Mesenchymal stem cell (in vitro differentiated cells and primary cell): ENCODE measurements around the gene HDAC7.

ENCODE experiments used
- DNase-seq: peaks from one replicate; pipeline ENCODE4 v3.0.0-alpha.2; 2013
- H2AFZ ChIP-seq: one replicate; pipeline ENCODE4 v1.6.1; 2013; ENCODE audit warnings: low read depth, mild to moderate bottlenecking, control low read depth, inconsistent platforms, low read length, moderate library complexity
- H2AK5ac ChIP-seq: 2 replicates; pipeline ENCODE4 v1.6.1; 2013; ENCODE audit warnings: low read length, moderate library complexity, mild to moderate bottlenecking, inconsistent platforms; ENCODE audit not compliant: severe bottlenecking
- H2BK120ac ChIP-seq: one replicate; pipeline ENCODE4 v1.6.1; 2013; ENCODE audit warnings: low read depth, mild to moderate bottlenecking, inconsistent platforms, low read length, moderate library complexity
- H2BK12ac ChIP-seq, 2 experiments: one replicate each; pipeline ENCODE4 v1.6.1; 2013; ENCODE audit warnings: inconsistent platforms in 2 of 2, low read length in 2 of 2, mild to moderate bottlenecking in 2 of 2, moderate library complexity in 2 of 2, control low read depth in 1 of 2
- H2BK15ac ChIP-seq: one replicate; pipeline ENCODE4 v1.6.1; 2013; ENCODE audit warnings: mild to moderate bottlenecking, low read depth, inconsistent platforms; ENCODE audit not compliant: poor library complexity, severe bottlenecking
- H2BK5ac ChIP-seq: 2 replicates; pipeline ENCODE4 v1.6.1; 2013; ENCODE audit warnings: low read depth, mild to moderate bottlenecking, low read length, control low read depth, inconsistent platforms; ENCODE audit not compliant: poor library complexity, severe bottlenecking
- H3K14ac ChIP-seq, 2 experiments: one replicate each; pipeline ENCODE4 v1.6.1; 2013; ENCODE audit warnings: inconsistent platforms in 2 of 2, low read length in 2 of 2, control low read depth in 1 of 2, mild to moderate bottlenecking in 1 of 2, moderate library complexity in 1 of 2
- H3K18ac ChIP-seq, 2 experiments: one replicate each; pipeline ENCODE4 v1.6.1; 2013; ENCODE audit warnings: inconsistent platforms in 2 of 2, low read length in 2 of 2, control low read depth in 1 of 2, low read depth in 1 of 2, mild to moderate bottlenecking in 1 of 2
- H3K23ac ChIP-seq, 2 experiments: one replicate each; pipeline ENCODE4 v1.6.1; 2013; ENCODE audit warnings: inconsistent platforms in 2 of 2, low read length in 2 of 2, mild to moderate bottlenecking in 2 of 2, moderate library complexity in 2 of 2, control low read depth in 1 of 2
- H3K27ac ChIP-seq: 2 replicates; pipeline ENCODE4 v1.5.1; 2013; ENCODE audit warnings: mild to moderate bottlenecking, moderate library complexity, low read length, control low read depth, inconsistent platforms; ENCODE audit not compliant: poor library complexity, severe bottlenecking
- H3K27me3 ChIP-seq, 2 experiments: 2 replicates each; pipeline versions ENCODE4 v1.6.1 to v1.7.0; 2013; ENCODE audit warnings: low read length in 2 of 2, mild to moderate bottlenecking in 2 of 2, moderate library complexity in 2 of 2, control low read depth in 1 of 2, inconsistent platforms in 1 of 2; ENCODE audit not compliant: control insufficient read depth in 1 of 2, insufficient read depth in 1 of 2
- H3K36me3 ChIP-seq, 2 experiments: 2 replicates each; pipeline versions ENCODE4 v1.6.1 to v1.7.0; 2013; ENCODE audit warnings: low read length in 2 of 2, control low read depth in 1 of 2, inconsistent platforms in 1 of 2, low read depth in 1 of 2, mild to moderate bottlenecking in 1 of 2; ENCODE audit not compliant: insufficient read depth in 2 of 2, control insufficient read depth in 1 of 2
- H3K4ac ChIP-seq, 2 experiments: one replicate each; pipeline ENCODE4 v1.6.1; 2013; ENCODE audit warnings: inconsistent platforms in 2 of 2, low read length in 2 of 2, mild to moderate bottlenecking in 2 of 2, moderate library complexity in 2 of 2, control low read depth in 1 of 2, low read depth in 1 of 2
- H3K4me1 ChIP-seq: 2 replicates; pipeline ENCODE4 v1.6.1; 2013; ENCODE audit warnings: low read depth, low read length, control low read depth; ENCODE audit not compliant: control insufficient read depth, insufficient read depth
- H3K4me2 ChIP-seq: 2 replicates; pipeline ENCODE4 v1.6.1; 2013; ENCODE audit warnings: low read length, mild to moderate bottlenecking, inconsistent platforms; ENCODE audit not compliant: poor library complexity, severe bottlenecking
- H3K4me3 ChIP-seq, 2 experiments: 2 replicates each; pipeline versions ENCODE4 v1.5.1 to v1.7.0; 2013; ENCODE audit warnings: low read length in 2 of 2, mild to moderate bottlenecking in 2 of 2, control low read depth in 1 of 2, low read depth in 1 of 2; ENCODE audit not compliant: insufficient read depth in 1 of 2
- H3K79me1 ChIP-seq: replicated peaks from 2 replicates; pipeline ENCODE4 v1.6.1; 2013; ENCODE audit warnings: mild to moderate bottlenecking, control low read depth, low read length, inconsistent platforms; ENCODE audit not compliant: poor library complexity, severe bottlenecking
- H3K9ac ChIP-seq: 2 replicates; pipeline ENCODE4 v1.7.0; 2013; ENCODE audit warnings: mild to moderate bottlenecking, low read length, moderate library complexity
- H3K9me3 ChIP-seq: 2 replicates; pipeline ENCODE4 v1.7.0; 2013; ENCODE audit warnings: mild to moderate bottlenecking, low read length; ENCODE audit not compliant: control insufficient read depth
- H4K8ac ChIP-seq: one replicate; pipeline ENCODE4 v1.6.1; 2013; ENCODE audit warnings: inconsistent platforms, mild to moderate bottlenecking, low read length, moderate library complexity
- H4K91ac ChIP-seq: one replicate; pipeline ENCODE4 v1.6.1; 2013; ENCODE audit warnings: mild to moderate bottlenecking, low read length, inconsistent platforms
- WGBS: methylation state at CpG from one replicate; pipeline ENCODE4 v1.1.7; 2013; ENCODE audit warnings: mixed read lengths; 5-methylcytosine and 5-hydroxymethylcytosine counted together

Gene HDAC7

DNA sequence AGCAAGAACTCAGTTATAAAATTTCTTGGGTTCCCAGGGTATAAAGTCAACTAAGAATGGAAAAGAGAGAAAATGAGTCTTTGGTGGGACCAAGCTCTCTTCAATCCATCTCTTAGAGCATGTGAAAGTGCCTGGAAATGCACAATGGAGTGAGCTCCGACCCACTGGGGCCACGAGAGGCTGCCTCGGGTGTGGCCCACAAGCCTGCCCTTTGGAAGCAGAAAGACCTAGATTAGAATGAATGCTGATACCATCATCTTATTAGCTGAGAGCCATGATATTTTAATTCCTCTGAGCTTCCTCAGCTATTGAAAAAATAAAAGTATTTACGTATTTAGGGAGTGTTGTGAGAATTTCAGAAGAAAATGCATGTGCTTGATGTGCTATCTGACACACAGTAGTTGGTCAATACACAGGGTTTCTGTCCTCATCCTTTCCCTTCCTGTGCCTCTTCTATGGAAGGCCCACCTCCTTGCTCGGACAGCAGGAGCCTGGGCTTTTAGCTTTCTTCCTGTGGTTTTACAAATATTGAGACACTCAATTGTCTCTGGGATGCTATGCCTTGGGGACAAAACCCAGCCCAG lies 42.6 kb upstream of the HDAC7 start:
- Histone ChIP-seq H3K79me1 (no peaks in the 10 kb centered on the region), H3K23ac (no peak overlapping the region), H2BK5ac (no peak overlapping the region), H3K9ac (no peak overlapping the region), H2AFZ (no peak overlapping the region), H3K27ac (no peak overlapping the region), H3K4me1 (peaks cover under 1% of the 10 kb centered on the region), H3K4me3 (no peak overlapping the region), H2BK12ac (no peak overlapping the region), H4K8ac (no peak overlapping the region), H2BK15ac (no peak overlapping the region), H3K18ac (no peak overlapping the region), H3K4me2 (no peak overlapping the region), H2AK5ac (no peak overlapping the region), H3K36me3 (peaks cover 0 to 71% of the 10 kb centered on the region in 2 experiments), H3K14ac (no peak overlapping the region), H3K27me3 (no peaks in the 10 kb centered on the region), H2BK120ac (no peak overlapping the region), H4K91ac (no peak overlapping the region), H3K9me3 (no peaks in the 10 kb centered on the region), H3K4ac (no peak overlapping the region)
- DNase-seq = no peak
- 97% methylated on average over 4 of the region's 5 CpGs for WGBS

DNA sequence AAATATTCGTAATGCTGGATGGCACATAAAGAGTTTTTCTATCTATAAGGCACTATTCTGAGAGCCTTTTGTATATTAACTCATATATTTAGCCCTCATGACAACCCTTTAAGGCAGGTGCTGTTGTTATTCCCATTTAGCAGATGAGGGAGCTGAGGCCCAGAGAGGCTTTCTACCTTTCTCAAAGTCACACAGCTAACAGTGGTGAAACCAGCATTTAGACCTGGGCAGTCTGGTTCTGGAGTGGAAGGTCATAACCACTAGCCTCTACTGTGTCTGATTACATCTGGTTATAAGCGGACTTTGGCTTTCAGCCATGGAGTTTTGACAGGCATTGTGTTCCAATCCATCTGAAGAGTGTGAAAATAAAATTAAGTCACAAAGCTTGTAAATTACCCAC lies 41.2 kb upstream of the HDAC7 start:
- H3K18ac ChIP-seq = no peak overlapping the region
- no peak overlapping the region for H3K4me2 ChIP-seq
- no peaks in the 10 kb centered on the region for H3K79me1 ChIP-seq
- no peak overlapping the region for H3K9ac ChIP-seq
- no peak overlapping the region for H2BK5ac ChIP-seq
- H3K27me3 ChIP-seq = no peaks in the 10 kb centered on the region
- H4K8ac ChIP-seq = no peak overlapping the region
- H3K36me3 ChIP-seq = peaks cover 3 to 84% of the 10 kb centered on the region in 2 experiments
- H2AK5ac ChIP-seq = no peak overlapping the region
- no peak overlapping the region for H3K14ac ChIP-seq
- no peak overlapping the region for H3K4me3 ChIP-seq
- no peak overlapping the region for H3K27ac ChIP-seq
- H2BK120ac ChIP-seq = no peak overlapping the region
- H3K4ac ChIP-seq = no peak overlapping the region
- H2AFZ ChIP-seq = no peak overlapping the region
- no peak overlapping the region for H2BK15ac ChIP-seq
- H3K4me1 ChIP-seq = no peaks in the 10 kb centered on the region
- WGBS = 100% methylated on average over 1 of the region's 2 CpGs
- no peaks in the 10 kb centered on the region for H3K9me3 ChIP-seq
- DNase-seq = no peak
- H3K23ac ChIP-seq = no peak overlapping the region
- H2BK12ac ChIP-seq = no peak overlapping the region
- H4K91ac ChIP-seq = no peak overlapping the region

DNA sequence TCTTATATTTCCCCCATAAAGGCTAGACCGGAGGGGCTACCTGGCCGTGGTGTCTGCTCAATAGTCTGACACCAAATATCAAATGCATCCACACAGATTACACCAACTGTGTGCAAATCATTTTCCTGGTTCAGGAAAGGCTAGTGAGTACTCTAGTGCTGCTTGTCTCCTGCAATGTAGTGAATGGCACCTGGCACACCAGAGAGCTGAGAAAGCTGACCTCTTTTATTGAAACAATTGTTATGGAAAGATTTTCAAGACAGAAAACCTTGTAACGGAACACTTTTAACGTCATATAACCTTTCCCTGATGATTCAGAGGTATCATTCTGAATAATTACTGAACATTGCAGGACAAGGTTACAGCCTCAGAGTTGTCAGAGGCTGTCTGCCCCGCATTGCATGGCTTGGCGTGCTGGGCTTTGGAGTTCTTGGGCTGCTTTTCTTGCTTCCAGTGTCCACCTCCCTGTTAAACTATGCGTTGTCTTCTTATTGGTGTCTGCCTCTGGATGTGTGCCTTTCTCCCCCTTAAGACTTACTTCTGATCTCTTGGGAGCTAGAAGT lies 40.7 kb upstream of the HDAC7 start:
- Histone ChIP-seq H2BK5ac (no peak overlapping the region), H4K91ac (no peak overlapping the region), H3K18ac (no peak overlapping the region), H3K4me1 (no peaks in the 10 kb centered on the region), H4K8ac (no peak overlapping the region), H2BK15ac (no peak overlapping the region), H2AK5ac (no peak overlapping the region), H3K23ac (no peak overlapping the region), H3K79me1 (no peaks in the 10 kb centered on the region), H3K27ac (no peak overlapping the region), H2AFZ (no peak overlapping the region), H2BK12ac (no peak overlapping the region), H3K4ac (no peak overlapping the region), H2BK120ac (no peak overlapping the region), H3K27me3 (no peaks in the 10 kb centered on the region), H3K36me3 (peaks cover 3 to 90% of the 10 kb centered on the region in 2 experiments), H3K4me3 (no peak overlapping the region), H3K9me3 (no peaks in the 10 kb centered on the region), H3K4me2 (no peak overlapping the region), H3K9ac (no peak overlapping the region), H3K14ac (no peak overlapping the region)
- DNase-seq = no peak
- 91% methylated on average over 6 of the region's 7 CpGs for WGBS

DNA sequence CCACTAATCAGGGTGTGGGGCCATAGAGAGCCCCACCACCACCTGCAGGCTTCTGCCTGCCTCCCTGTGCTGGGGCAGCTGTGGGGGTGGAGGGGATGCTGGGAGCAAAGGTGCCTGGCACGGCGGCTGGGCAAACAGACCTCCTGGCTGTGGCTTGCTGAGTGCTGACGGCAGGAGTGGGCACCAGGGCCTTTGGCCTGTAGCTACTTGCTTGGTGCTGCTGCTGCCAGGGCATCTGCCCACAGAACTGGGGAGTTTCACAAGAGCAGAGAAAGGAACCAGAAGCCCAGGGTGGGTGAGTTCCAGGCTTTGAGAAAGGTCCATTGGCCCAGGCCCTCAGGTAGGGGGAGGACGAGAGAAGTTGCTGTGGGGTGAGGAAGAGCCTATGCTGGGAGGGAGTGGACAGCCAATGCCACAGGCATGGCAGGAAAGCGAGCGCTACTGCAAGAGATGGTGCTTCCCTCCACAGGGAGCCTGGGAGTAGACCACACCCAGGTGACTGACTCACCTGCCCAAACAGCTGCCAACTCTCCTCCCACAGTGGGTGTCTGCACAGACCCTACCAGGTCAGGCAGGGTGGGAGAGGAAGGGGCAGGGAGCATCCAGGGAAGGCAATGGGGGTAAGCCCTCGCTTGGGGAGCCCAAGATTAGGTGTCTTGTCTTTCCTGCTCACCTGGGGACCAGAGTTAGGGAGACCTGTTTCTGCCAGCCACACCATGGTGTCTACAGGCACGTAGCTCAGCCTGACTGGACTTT lies 39.0 kb upstream of the HDAC7 start:
- 99% methylated on average over 6 of the region's 8 CpGs for WGBS

More for the DNA sequence above, 39.0 kb upstream of the HDAC7 start:
- H3K79me1 ChIP-seq = no peaks in the 10 kb centered on the region
- no peak overlapping the region for H4K8ac ChIP-seq
- H3K18ac ChIP-seq = no peak overlapping the region
- H3K23ac ChIP-seq = no peak overlapping the region
- no peak overlapping the region for H2AK5ac ChIP-seq
- H2BK120ac ChIP-seq = no peak overlapping the region
- H3K9ac ChIP-seq = no peak overlapping the region
- no peak overlapping the region for H2BK5ac ChIP-seq
- no peak overlapping the region for H2BK15ac ChIP-seq
- H2BK12ac ChIP-seq = no peak overlapping the region
- no peak overlapping the region for H3K27ac ChIP-seq
- H4K91ac ChIP-seq = no peak overlapping the region
- DNase-seq = no peak
- no peaks in the 10 kb centered on the region for H3K9me3 ChIP-seq
- H3K4me2 ChIP-seq = no peak overlapping the region
- no peak overlapping the region for H2AFZ ChIP-seq
- H3K36me3 ChIP-seq = peaks cover 3 to 86% of the 10 kb centered on the region in 2 experiments
- H3K4me1 ChIP-seq = no peaks in the 10 kb centered on the region
- no peak overlapping the region for H3K4me3 ChIP-seq
- H3K4ac ChIP-seq = no peak overlapping the region
- H3K27me3 ChIP-seq = no peaks in the 10 kb centered on the region
- no peak overlapping the region for H3K14ac ChIP-seq
